Tibial artery (tissue), 4 donors: ENCODE data around the gene CFAP58.

Experiments used
- DNase-seq, 2 donors: peaks; one replicate each; pipeline ENCODE4 v3.0.0-alpha.2; 2019
- H3K27ac ChIP-seq, 2 donors: fragments of 200-600 bp; sonication (generic) in 1 of 2; 1 replicate in 1 of 2; 2 replicates in 1 of 2; pipeline ENCODE4 v1.5.1; 2018 to 2019; ENCODE audit warnings: mild to moderate bottlenecking in 1 of 2
- H3K27me3 ChIP-seq, 2 donors: fragments of 200-600 bp; sonication (generic) in 1 of 2; one replicate each; pipeline versions ENCODE4 v1.5.1 to v1.6.0; 2016 to 2019
- H3K36me3 ChIP-seq, 3 donors: fragments of 200-600 bp; sonication (generic) in 2 of 3; one replicate each; pipeline ENCODE4 v1.5.1; 2016 to 2019; ENCODE audit warnings: mild to moderate bottlenecking in 2 of 3
- H3K4me1 ChIP-seq, 4 donors: fragments of 200-600 bp; sonication (generic) in 2 of 4; 1 replicate in 3 of 4; 2 replicates in 1 of 4; pipeline ENCODE4 v1.5.1; 2016 to 2019
- H3K4me3 ChIP-seq, 2 donors: fragments of 200-600 bp; sonication (generic) in 1 of 2; 1 replicate in 1 of 2; 2 replicates in 1 of 2; pipeline ENCODE4 v1.5.1; 2018 to 2019; ENCODE audit warnings: mild to moderate bottlenecking in 2 of 2
- H3K9me3 ChIP-seq, 3 donors: fragments of 200-600 bp; sonication (generic) in 1 of 3; one replicate each; pipeline ENCODE4 v1.5.1; 2016 to 2019
- intact Hi-C: fragments of 100-400 bp; cut with DNase I; formaldehyde crosslinking; loops from one replicate; pipeline ENCODE4 v1.15.0; 2023; ENCODE audit warnings: low total_unique reads
- TF ChIP-seq, protein P1 (sequence below), 2 experiments: fragments of 200-600 bp in 1 of 2; fragments of 450-650 bp in 1 of 2; IDR thresholded peaks; one replicate each; pipeline ENCODE4 v1.5.1; 2017 to 2019; ENCODE audit warnings: antibody characterized with exemption in 2 of 2, mild to moderate bottlenecking in 1 of 2, moderate library complexity in 1 of 2

CFAP58 gene

GRCh38 chr10:104445359-104445758 is 91.7 kb downstream of the CFAP58 start:
- TF ChIP-seq, protein P1, sequence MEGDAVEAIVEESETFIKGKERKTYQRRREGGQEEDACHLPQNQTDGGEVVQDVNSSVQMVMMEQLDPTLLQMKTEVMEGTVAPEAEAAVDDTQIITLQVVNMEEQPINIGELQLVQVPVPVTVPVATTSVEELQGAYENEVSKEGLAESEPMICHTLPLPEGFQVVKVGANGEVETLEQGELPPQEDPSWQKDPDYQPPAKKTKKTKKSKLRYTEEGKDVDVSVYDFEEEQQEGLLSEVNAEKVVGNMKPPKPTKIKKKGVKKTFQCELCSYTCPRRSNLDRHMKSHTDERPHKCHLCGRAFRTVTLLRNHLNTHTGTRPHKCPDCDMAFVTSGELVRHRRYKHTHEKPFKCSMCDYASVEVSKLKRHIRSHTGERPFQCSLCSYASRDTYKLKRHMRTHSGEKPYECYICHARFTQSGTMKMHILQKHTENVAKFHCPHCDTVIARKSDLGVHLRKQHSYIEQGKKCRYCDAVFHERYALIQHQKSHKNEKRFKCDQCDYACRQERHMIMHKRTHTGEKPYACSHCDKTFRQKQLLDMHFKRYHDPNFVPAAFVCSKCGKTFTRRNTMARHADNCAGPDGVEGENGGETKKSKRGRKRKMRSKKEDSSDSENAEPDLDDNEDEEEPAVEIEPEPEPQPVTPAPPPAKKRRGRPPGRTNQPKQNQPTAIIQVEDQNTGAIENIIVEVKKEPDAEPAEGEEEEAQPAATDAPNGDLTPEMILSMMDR (IDR thresholded peaks at IDR 0.05) = no peak
- Histone ChIP-seq H3K9me3 (no peaks in the 10 kb centered on the region), H3K4me3 (no peak overlapping the region), H3K27me3 (no peaks in the 10 kb centered on the region), H3K4me1 (peaks cover 3 to 61% (median 23%) of the 10 kb centered on the region in 4 donors), H3K36me3 (no peaks in the 10 kb centered on the region), H3K27ac (no peak overlapping the region)
- intact Hi-C loops = no loop called here
- no peak for DNase-seq

DNA sequence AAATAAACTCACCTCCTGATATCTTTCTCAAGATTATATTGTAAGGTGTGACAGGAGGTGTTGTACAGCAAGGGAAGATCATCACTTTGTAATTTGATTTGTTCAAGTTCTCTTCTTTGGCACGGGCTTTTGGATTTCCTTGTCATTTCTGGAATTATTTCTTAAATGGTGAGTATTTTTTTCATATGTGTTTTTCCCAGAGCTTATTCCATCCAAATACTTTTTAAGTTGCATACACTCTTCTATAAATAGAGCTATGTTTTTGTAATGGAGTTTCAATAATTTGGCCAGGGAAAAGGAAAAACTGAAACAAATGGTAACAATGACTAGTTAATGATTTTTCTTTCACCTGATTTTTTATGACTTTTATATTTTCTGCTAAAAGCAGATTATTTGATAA is 92.5 kb downstream of the CFAP58 start:
- Histone ChIP-seq H3K4me3 (no peak overlapping the region), H3K27ac (no peak overlapping the region), H3K27me3 (no peaks in the 10 kb centered on the region), H3K36me3 (no peaks in the 10 kb centered on the region), H3K9me3 (no peaks in the 10 kb centered on the region), H3K4me1 (peaks cover 3 to 69% (median 27%) of the 10 kb centered on the region in 4 donors)
- TF ChIP-seq, protein P1 (IDR thresholded peaks at IDR 0.05) = no peak
- DNase-seq = no peak
- intact Hi-C loops = no loop called here

DNA sequence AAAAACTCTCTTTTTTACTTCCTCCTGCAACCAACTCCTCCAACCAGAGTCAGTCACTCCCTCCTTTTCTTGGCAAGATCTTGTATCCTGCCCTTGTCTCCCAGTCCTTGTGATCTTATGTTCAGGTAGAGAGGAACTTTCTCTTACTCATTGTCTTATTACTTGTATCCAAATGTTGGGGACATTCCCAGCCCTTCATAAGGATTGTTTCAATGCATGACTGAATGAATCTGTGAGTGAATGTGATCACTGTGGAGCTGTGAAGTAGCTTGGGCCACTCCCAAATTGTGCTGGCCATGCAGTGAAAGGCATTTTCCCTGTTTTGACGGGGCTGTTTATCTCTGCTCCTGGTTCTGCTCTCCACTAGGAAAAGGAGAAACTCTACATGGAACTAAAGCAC is 93.7 kb downstream of the CFAP58 start:
- intact Hi-C loops = no loop called here
- peak overlapping the region; percentile 26 to 28 for H3K27ac ChIP-seq
- DNase-seq = no peak
- peaks cover 3 to 66% (median 32%) of the 10 kb centered on the region in 4 donors for H3K4me1 ChIP-seq
- H3K9me3 ChIP-seq = no peaks in the 10 kb centered on the region
- TF ChIP-seq, protein P1 (IDR thresholded peaks at IDR 0.05) = no peak
- no peaks in the 10 kb centered on the region for H3K27me3 ChIP-seq
- H3K36me3 ChIP-seq = no peaks in the 10 kb centered on the region
- H3K4me3 ChIP-seq = no peak overlapping the region

- DNase-seq = no peak
- intact Hi-C loops = no loop called here
- H3K27me3 ChIP-seq = no peaks in the 10 kb centered on the region
- H3K27ac ChIP-seq = peak overlapping the region; percentile 26 to 28
- H3K4me1 ChIP-seq = peaks cover 3 to 70% (median 32%) of the 10 kb centered on the region in 4 donors
- H3K36me3 ChIP-seq = no peaks in the 10 kb centered on the region
- no peak overlapping the region for H3K4me3 ChIP-seq
- TF ChIP-seq, protein P1 (IDR thresholded peaks at IDR 0.05) = no peak
- H3K9me3 ChIP-seq = no peaks in the 10 kb centered on the region
Measured at GRCh38 chr10:104447906-104448305, 94.3 kb downstream of the CFAP58 start.

DNA sequence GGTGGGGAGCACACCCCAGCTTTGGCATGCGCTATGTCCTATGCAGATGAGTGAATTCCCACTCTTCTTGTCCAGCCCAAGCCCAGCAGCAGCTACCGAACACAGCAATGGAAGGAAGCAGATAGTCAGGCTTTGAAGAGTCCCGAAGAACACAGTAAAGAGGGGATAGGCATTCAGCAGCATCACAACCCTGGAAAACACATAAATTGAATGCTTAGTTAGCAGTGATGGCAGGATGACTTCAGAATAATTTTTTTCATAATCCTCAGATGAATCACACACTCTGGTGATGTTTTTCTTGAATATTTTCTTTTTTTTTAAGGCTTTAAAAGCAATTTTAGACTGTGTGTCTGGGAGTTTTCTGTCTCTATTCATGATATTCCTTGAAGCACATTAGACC is 95.8 kb downstream of the CFAP58 start:
- intact Hi-C loops = no loop called here
- H3K4me1 ChIP-seq = peaks cover 3 to 78% (median 34%) of the 10 kb centered on the region in 4 donors
- no peak overlapping the region for H3K4me3 ChIP-seq
- TF ChIP-seq, protein P1 (IDR thresholded peaks at IDR 0.05) = no peak
- no peaks in the 10 kb centered on the region for H3K27me3 ChIP-seq
- DNase-seq = no peak
- H3K27ac ChIP-seq = no peak overlapping the region
- H3K9me3 ChIP-seq = no peaks in the 10 kb centered on the region
- no peaks in the 10 kb centered on the region for H3K36me3 ChIP-seq

DNA sequence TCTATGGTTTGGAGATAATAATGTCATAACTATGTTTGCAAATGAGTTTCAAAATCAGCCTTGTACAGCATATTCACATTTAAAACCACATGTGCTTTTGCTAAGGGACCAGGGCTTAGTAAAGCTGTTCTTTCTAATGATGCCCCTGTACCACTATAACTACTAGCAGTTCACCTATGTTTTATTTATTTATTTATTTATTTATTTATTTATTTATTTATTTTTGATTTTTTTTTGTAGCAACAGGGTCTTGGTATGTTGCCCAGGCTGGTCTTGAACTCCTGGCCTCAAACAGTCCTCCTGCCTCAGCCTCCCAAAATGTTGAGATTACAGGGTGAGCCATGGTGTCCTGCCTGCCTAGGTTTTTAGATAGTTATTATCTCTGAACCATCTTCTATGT is 96.9 kb downstream of the CFAP58 start:
- no peak overlapping the region for H3K4me3 ChIP-seq

More for the DNA sequence above, 96.9 kb downstream of the CFAP58 start:
- Histone ChIP-seq H3K27me3 (no peaks in the 10 kb centered on the region), H3K4me1 (peaks cover 3 to 76% (median 34%) of the 10 kb centered on the region in 4 donors), H3K36me3 (no peaks in the 10 kb centered on the region), H3K27ac (peak overlapping the region in 1 of 2 donors; percentile 34), H3K9me3 (no peaks in the 10 kb centered on the region)
- intact Hi-C loops = no loop called here
- no peak for DNase-seq
- TF ChIP-seq, protein P1 (IDR thresholded peaks at IDR 0.05) = no peak
